MM.1S (cell line): ENCODE measurements around the gene LNX1.

ENCODE experiments used
- EZH2phosphoT487 ChIP-seq: fragments of 300-600 bp; sonication (generic); IDR thresholded peaks from 2 replicates; pipeline ENCODE4 v1.6.1; 2018; ENCODE audit warnings: antibody characterized with exemption, low read length
- TF ChIP-seq, protein P1 (sequence below): fragments of 300-600 bp; sonication (generic); IDR thresholded peaks from 2 replicates; pipeline ENCODE4 v1.5.1; 2016; ENCODE audit warnings: antibody characterized with exemption, low read length, mixed read lengths

DNA sequence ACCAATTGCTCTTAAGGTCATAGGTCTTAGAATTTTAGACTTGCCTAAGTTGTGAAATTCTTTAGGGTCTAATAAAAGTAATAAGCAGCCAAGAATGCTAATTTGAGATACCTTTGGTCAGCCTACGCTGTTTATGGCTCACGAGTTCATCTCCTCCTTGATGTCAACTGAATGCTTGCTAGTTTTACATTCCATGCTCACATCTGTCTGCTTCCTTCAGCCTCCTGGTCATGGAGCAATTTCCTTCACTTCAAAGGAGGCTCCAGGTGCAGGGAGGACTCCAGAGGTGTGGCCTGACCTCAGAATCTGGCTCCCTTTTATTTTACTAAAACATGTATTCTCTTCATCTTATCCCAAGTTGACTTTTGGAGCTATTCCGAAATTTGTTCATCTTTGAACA is 23.3 kb upstream of the LNX1 start:
- TF ChIP-seq, protein P1, sequence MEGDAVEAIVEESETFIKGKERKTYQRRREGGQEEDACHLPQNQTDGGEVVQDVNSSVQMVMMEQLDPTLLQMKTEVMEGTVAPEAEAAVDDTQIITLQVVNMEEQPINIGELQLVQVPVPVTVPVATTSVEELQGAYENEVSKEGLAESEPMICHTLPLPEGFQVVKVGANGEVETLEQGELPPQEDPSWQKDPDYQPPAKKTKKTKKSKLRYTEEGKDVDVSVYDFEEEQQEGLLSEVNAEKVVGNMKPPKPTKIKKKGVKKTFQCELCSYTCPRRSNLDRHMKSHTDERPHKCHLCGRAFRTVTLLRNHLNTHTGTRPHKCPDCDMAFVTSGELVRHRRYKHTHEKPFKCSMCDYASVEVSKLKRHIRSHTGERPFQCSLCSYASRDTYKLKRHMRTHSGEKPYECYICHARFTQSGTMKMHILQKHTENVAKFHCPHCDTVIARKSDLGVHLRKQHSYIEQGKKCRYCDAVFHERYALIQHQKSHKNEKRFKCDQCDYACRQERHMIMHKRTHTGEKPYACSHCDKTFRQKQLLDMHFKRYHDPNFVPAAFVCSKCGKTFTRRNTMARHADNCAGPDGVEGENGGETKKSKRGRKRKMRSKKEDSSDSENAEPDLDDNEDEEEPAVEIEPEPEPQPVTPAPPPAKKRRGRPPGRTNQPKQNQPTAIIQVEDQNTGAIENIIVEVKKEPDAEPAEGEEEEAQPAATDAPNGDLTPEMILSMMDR, result no peak
- TF ChIP-seq EZH2phosphoT487, result no peak
